DMS53 treated with DMSO at 0.1 percent for 48 hours (cell line): ENCODE data around the gene SCGN.

ENCODE experiments used
- DNase-seq: peaks from one replicate; lab custom pipeline; 2025; ENCODE audit not compliant: unreplicated experiment; lab: John Stamatoyannopoulos, UW

The SCGN gene

DNA sequence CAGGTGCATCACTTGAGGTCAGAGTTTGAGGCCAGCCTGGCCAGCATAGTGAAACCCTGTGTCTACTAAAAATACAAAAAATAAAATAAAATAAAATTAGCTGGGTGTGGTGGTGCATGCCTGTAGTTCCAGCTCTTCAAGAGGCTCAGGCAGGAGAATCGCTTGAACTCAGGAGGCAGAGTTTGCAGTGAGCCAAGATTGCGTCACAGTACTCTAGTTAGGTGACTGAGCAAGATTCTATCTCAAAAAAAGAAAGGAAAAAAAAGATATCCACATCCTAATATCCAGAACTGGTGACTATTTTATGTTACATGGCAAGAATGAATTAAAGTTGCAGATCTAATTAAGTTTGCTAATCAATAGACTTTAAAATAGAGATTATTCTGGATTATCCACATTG, 32.5 kb downstream of the SCGN start:
- DNase-seq, result no peak

DNA sequence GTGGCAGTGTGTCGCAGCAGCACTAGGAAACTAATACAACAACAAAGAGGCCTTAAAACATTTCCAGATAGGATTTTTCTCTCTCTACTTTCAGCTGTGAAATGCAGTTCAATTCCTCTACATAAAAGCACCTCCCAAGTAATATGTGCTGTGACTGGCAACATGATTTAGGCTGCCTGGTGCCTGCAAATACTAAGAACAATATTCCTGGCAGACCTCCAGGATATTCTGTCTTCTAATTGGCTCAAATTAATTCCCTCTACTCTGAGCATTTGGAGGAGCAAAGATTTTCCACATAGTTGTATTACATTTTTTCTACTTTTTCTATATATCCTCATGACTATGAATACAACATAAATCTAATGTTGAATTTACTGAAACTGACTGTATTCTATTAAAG, 33.2 kb downstream of the SCGN start:
- no peak for DNase-seq

DNA sequence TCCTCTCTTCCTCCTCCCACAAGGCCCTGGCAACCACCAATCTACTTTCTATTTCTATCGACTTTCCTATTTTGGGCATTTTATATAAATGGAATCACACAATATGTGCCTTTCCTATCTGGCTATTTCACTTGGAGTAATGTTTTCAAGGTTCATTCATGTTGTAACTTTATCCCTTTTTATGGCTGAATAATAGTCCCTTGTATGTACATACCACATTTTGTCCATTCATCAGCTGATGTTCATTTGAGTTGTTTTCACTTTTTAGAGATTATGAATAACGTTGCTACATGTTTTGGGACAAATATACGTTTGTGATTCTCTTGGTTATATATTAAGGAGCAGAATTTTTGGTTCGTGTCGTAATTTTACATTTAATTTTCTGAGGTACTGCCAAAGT, 33.9 kb downstream of the SCGN start:
- no peak for DNase-seq

DNA sequence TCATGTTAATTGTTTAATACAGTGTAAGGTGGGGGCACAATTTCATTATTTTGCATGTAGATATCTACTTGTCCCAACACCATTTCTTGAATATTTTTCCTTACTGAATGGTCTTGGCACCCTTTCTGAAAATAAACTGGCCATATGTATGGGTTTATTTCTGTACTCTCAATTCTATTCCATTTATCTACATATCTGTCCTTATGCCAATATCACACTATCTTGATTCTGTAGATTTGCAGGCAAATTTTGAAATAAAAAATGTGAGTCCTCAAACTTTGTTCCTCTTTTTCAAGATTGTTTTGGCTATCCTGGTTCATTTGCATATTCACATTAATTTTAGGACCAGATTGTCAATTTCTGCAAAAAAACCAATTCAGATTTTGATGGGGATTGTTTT, 34.8 kb downstream of the SCGN start:
- no peak for DNase-seq

DNA sequence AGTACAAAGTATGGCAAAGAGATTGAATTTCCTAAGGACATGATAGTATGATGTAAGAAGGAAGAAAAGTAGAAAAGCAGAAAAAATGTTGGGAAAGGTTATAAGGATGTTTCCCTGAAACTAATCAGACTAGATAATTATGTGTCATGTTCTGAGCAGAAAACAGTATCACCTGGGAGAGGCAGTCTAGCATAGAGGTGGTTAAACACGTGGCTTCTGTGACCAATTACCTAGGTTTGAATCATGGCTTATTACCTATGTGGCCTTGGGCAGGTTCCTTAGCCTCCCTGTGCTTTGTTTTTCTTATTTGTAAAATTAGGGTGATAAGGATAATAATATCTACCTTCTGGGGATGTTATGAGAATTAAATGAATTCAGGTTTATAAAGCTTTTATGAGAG, 38.0 kb downstream of the SCGN start:
- no peak for DNase-seq

DNA sequence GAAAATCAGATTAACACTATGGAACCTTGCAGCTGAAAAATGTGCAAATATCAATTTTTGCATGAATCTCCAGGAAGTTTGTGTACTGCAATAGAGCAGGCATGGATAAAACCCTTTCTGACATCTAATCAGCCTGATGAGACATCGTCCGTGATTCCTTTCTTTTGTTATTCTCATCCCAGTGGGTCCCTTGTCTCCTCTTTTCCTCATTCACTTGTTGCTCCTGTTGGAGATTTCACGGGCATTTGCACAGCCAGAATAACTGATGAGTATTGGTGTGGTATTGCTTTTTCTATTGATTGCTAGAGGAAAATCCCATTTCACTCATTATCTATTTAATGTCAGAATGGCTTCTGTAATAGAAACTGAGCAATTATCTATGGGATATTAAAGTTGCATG, 39.9 kb downstream of the SCGN start:
- no peak for DNase-seq

DNA sequence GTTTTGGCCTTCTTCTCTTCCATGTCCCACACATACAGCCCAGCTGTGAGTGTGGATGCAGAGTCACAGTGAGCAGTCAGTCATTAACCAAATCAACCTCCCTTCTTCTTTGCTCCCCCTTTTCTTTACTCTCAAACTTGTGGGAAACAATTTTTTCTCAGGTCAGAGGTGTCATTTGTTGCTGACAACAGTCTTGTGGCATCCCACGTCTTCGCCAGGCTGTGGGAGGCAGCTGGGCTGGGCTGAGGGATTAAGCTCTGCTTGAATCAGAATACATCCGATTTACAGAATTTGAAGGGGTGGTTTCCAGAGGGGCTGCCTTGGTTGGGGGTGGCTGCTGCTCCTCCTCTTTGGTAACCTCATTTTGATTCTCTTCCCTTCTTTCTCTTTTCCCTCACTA, 40.5 kb downstream of the SCGN start:
- DNase-seq, result no peak

DNA sequence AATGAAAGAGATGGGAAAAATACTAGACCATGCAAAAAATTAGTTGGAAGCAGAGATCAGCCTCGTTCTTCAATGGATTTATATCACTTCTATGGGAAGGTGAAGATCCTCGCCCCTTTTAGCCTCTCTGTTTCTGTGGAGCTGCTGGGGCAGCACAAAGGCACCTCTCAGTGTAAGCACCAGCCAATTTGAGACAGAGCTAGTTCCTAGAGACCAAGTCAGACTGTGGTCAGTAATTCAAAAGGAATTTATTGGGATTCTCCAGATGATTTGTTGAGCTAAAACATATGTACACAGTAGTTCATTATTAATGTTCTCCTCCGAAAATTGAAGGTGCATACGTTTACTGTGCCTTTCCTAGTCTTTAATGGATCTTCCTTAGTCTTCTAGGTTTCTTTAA, 42.4 kb downstream of the SCGN start:
- DNase-seq, result no peak

DNA sequence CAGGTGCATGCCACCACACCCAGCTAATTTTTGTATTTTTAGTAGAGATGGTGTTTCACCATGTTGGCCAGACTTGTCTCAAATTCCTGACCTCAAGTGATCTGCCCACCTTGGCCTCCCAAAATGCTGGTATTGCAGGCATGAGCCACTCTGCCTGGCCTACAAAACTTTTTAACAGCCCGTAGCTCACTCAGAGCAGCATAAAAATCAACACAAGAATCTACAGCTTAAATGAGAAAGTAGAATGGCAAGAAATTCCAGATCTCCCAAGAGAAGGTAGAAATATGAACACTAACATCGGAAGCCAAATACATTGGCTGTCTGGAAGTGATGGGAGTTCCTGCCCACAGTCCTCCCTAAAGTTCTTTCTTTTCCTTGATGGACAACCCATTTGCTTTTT, 43.7 kb downstream of the SCGN start:
- DNase-seq, result no peak

DNA sequence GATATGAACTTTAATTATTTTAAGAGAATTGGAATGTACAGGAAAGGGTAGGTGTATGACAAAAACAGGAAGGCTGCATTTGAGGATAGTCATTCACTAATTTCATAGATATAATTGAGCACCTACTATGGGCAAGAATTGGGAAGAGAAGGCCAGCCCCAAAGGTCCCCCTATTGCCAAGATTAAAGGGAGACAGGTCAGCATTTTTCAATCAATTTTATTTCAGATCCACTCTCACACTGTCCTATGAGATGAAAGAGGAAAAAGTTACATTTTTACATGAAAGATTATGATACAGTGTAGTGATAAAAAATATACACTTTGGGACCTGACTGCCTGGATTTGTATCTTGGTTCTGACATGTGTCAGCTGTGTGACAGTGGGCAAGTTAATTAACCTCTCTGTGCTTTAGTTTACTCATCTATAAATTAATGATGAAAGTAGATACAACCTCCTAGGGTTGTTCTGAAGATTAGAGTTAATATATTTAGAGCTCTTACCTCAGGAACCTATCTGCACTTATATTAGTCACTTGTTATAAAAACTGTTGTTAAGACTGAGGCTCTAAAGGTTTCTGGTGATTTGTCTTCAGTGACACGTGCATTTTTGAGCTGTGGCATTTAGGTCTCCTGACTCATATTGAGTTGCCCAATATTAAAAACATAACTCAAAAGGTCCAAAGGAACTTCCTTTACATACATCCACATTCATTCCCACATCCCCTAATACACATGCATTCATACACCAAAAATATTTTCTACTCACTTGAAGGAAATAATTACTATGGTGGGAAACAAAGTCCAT, 45.7 kb downstream of the SCGN start:
- DNase-seq, result no peak

DNA sequence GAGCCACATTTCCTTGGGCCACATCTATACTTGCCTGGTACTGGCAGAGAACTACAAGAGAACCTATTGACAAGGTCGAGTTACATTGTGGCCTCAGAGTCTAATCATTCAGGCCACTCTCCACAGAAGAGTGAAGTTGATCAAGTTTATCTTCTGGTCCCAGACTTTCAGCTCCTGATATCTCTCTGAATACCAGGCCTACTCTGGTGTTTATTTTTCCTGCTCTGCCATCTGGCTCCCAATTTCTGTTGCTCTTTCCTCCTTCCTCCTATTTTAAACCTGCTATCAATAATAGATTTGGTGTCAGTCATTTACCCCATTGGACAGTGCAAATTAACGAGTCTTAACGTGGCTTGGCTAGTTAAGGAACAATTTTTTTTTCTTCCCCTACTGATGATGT, 46.6 kb downstream of the SCGN start:
- DNase-seq, result no peak

DNA sequence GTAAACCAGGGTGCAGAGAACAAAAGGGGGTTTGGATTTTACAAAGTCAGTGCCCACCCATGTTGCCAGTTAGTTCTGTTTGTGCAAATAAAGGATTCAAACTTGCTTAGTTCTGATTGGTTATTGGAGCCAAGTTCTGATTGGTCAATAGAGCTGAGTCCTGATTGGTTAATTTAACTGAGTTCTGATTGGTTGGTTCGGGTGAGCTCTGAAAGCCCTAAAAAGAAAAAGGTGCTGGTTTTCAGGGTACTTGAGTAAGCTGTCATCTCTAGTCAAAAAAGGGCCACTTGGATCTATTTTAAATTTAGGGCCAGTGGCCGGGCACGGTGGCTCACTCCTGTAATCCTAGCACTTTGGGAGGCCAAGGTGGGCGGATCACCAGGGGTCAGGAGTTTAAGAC, 47.6 kb downstream of the SCGN start:
- DNase-seq, result no peak

DNA sequence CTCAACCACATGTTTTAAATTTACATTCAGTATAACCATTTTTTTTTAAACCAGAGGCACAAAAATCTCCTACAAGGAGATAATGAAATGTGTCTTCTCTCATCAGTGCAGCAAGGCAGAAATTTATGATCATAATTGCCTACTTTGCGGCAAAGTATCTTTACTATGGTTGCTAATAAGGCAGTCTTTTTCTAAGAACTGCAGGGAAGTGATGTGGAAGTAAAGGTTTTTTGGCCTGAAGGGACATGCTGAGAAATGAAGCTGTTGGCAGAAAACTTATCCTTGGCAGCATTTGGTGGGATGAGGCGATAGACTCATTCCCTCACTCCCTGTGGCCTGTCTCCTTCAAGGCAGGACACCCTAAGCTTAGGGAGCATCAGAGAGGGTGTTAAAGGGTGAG, 48.7 kb downstream of the SCGN start:
- DNase-seq, result no peak

DNA sequence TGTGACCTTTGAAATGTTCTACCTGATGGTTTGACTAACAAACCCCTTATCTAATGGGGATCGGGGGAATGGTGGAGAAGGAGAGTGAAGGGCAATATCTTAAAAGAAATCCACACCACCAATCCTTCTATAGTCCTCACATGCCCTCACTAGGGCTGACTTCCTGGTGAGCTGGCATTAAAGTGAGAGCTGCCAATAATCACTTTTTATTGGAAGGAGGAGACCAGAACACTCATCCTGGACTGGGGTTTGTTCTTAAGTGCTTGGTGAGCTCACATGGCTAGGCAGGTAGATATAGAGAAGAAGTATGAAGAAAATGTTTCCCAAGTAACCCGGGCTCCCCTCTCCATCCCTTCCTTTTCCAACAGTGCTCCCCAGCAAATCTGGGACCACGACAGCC, 49.8 kb downstream of the SCGN start:
- DNase-seq, result no peak

DNA sequence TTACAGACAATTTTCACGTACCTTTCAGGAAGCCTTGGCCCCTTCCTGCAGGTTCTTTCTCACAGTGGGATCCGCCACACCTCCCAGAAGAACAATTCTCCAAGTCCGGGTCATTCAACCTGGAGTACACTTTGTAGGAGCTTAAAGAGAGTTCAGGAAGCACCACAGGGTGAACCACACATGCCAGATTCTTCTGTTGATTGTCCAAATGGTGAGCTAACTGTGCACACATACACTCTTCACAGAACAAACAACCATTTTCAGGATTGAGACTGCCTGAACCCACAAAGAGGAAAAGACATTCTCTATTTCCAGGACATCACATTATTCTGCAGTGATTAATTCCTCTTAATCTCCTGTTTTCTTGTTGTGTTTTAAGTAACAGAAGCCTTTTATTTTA, 51.0 kb downstream of the SCGN start:
- peak; percentile 38 for DNase-seq

DNA sequence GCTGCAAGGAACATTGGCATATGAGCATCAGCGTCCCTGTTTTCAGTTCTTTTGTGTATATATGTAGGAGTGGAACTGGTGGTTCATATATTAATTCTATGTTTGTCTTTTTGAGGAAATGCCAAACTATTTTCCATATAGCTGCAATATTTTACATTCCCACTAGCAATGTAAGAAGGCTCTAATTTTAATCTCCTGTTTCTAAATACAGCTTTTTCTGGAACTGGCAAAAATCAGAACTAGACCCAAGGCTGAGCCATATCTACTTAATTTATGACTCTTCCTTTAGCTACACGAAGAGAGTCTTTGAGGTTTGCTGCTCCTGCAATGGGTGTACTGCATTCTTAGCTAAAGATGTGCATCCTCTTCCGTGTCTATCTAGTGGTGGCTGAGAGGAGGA, 52.0 kb downstream of the SCGN start:
- no peak for DNase-seq

DNA sequence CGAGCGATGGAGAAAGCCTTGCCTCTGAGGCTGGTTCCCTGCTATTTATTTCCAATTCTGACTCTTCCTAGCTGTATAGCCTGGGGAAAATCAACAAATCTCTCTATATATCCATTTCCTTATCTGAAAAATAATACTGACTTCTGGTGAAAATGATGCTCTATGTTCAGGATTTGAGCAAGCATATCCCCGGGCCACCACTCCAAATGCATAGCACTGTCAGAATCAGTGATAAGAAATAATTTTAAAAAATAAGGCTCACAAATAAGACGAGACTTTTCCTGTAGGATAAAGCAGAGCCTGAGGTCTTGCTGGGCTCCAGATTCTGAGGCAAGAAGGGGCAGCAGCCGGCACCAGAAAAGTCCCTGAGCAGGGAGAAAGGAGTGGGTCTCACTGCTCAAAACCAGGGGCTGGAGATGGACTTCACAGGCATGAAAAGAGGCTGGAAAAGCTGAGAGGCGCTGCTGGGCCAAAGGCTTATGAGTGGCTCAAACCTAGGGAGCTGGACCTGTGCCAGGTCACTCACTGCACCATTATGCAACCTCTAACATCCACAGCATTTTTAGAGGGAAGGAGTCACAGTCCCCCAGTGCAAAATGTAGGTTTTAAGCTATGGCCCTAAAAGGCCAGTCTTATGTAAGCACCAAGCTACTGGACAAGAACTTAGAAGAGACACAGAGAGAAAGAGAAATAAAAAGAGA, 54.4 kb downstream of the SCGN start:
- no peak for DNase-seq

DNA sequence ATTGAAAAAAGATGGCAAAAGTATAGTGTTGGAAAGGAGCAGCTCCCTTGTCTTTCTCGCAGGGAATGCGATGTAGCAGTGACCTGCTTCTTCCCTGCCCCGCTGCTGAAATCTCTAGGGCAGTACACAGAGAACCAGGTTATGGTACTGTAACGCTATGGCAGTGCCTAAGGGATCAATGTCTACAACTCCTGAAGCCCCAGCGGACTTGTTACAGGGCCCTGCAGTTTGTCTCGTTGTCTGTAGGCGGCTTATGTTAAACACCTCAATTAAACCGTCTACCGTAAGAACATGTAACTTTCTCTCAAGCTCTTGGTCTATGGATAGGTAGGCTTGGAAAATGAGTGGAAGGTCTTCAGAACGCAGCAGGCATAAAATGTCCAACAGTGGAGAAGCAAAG, 57.7 kb downstream of the SCGN start:
- no peak for DNase-seq

DNA sequence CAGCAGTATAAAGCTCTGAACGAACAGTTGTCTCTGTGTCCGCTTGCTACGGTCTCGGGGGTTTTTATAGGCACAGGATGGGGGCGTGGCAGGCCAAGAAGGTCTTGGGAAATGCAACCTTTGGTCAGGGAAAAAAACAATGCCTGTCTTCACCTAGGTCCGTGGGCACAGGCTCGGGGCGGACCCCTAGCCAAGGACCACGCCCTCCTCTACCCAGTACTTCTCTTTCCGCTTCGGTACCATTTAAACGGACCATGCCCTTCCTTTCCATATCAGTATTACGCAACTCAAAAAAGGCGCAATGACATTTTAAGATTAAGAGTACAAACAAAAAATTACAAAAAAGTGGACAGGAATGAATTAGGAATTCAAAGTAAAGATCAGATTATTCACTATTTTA, 58.3 kb downstream of the SCGN start:
- DNase-seq, result no peak

DNA sequence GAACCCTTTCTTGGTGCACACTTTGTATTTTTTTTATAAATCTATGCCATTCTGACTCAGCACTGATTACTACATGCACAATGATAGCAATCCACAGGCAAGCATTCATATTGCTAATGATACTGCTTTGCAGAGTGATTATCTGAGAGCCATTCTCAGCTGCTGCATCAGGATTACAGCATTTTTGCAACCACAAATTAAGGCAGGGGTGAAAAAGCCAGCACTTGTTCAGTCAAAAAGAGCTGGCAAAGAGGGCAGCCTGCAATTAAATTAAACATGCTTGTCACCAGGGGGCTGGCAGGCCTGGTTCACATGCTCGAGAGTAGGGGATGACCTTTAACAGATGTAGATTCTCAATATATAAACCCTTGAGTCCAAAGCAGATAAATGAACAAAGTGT, 61.8 kb downstream of the SCGN start:
- no peak for DNase-seq

DNA sequence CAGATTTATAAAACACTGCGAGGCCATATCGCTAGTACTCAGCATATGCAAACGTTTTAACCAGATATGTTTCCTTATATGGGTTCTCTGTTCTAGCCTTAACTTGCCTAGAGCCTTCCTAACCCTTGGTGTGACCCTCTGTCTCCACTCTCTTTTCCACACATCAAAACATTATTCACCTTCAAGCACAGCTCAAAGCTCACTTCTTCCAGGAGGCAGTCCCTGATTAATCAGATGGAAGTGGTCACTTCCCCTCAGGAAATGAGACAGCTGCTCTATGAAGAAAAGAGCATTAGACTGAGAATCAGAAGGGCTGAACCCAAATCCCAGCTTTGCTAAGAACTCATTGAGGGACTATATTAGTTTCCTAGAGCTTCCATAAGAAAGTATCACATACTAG, 62.8 kb downstream of the SCGN start:
- DNase-seq, result no peak

DNA sequence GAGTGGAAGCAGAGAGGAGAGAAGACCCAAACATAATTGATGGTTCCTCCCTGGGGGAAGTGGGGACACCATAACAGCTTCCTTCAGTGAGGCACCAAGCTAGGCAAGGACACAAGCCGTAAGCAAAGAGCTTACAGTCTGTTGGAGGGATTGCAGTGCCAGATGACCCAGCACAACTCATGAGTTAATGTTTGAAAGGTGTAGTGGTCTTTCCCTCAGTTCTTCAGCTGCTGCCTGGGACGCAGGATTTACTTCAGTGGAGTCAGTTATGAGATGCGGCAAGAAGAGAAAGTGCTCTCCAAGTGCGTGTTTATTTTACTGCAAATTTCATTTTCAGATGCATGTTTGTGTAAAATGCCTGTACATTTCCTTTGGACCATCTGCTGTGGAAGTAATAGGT, 63.8 kb downstream of the SCGN start:
- DNase-seq, result no peak
